ENCODE measurements around the gene COL6A1.
"Not testable (repeated sequence)": the region's sequence is repeated elsewhere in the genome, so short reads cannot be mapped to it uniquely, and the experiment has no call there.

The COL6A1 gene

GRCh38 chr21:45947296-45947695 lies 34.3 kb upstream of the COL6A1 start:
- no peak for DNase-seq (ENCODE audit: low spot score)

- DNase-seq (ENCODE audit: low spot score) = no peak
Observed at GRCh38 chr21:45947716-45948255, 33.8 kb upstream of the COL6A1 start.

GRCh38 chr21:45948576-45949141 lies 32.9 kb upstream of the COL6A1 start:
- DNase-seq (ENCODE audit: low spot score) = no peak

DNA sequence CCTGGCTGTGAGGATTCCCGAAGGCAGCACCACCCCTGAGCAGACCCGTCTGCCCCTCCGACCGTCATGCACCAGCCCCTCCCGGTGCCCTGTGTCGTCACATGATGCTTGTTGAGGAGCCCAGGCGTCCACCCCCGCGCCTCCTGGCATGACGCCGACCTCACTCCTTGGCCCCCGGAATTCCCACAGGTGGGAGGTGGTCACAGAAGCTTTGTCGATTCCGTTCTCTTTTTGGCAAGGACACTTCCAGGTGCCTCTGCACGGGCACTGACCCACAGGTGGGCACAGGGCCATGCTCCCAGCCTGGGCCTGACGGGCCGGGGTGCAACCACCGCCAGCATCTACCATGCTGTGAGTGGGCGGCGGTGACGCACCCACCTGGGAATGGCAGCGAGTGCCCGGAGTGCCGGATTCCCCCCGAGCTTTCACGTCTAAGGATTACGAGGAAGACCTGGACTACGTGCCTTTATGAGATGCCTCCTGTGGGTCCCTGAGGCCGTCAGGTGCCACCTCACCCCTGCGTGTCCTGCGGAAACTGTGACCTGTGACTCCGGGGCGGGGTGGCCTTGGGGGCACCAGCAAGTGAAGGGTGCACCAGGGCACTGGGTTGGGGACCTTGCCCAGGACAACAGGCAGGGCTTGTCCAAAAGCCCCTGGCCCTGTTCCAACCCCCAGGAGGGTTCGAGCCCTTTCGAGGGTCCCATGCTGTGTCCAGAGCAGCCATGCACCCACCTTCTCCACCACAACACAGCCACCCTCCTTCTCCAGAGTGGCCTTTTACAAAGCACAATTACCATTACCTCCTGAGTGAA lies 31.4 kb upstream of the COL6A1 start:
- DNase-seq (ENCODE audit: low spot score) = no peak

GRCh38 chr21:45950740-45951515 lies 30.6 kb upstream of the COL6A1 start:
- DNase-seq (ENCODE audit: low spot score) = no peak

- no peak for DNase-seq (ENCODE audit: low spot score)
Observed at GRCh38 chr21:45951676-45952075, 29.9 kb upstream of the COL6A1 start.

DNA sequence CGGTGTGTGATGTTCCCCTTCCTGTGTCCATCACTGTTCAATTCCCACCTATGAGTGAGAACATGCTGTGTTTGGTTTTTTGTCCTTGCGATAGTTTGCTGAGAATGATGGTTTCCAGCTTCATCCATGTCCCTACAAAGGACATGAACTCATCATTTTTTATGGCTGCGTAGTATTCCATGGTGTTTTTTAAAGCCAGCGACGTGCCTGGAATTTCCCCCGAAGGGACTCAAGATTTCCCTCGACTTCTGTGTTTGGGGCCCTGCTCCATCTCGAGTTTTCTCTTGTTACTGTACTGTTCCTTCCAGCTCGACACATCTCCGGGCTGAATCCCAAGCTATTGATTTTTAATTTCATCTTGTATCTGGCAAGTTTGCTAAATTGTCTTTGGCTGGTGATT lies 29.0 kb upstream of the COL6A1 start:
- DNase-seq (ENCODE audit: low spot score) = not testable (repeated sequence)

DNA sequence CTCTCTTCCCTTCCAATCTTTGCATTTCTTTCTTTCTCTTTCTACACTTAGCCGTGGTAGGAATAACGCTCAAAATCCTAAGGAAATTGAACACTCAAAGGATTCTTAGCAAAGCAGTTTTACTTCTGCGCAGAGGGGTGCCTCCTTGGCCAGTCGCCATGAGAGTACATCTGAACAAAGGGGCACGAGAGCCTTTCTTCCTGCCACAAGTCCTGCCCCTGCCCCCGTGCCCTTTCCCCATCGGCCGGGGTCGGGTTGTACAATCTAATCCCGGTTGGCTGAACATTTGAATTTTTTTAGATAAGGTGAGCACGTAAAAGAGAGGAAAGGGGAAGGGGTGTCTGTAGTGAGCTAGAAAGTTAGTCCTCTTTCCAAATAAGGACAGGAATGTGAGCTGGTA lies 28.6 kb upstream of the COL6A1 start:
- DNase-seq (ENCODE audit: low spot score) = no peak

DNA sequence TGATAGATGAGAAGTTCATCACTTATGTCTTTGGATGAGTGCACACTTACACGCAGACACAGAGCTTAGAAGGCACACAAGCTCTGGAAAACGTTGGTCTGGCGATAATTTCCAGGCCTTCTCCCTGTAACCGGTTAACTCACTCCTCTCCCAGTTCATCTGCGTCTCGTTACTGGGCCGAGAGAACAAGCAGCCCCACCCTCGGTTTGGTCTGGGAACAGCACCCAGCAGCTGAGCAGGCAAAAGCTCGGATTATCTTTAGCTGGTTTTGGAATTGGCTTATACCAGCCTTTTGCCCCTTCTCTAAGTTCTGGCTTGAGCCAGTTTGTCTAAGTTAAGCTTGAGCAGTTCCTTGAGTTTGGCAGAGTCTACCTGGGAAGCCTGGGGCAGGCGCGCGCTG lies 27.3 kb upstream of the COL6A1 start:
- no peak for DNase-seq (ENCODE audit: low spot score)

DNA sequence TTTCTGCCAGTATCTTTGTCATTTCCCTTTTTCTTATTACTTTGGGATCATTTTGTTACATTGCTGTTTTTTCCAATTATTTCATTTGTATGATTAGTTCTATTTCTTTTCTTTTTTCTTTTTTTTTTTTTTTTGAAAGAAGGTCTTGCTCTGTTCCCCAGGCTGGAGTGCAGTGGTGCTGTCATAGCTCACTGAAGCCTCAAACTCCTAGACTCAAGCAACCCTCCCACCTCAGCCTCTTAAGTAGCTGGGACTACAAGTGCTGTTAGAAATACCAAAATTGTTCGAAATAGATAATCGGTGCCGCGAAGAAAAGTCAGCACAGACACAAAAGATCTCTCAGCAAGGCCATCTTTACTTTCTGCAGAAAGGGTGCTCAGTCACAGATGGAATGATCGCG lies 26.6 kb upstream of the COL6A1 start:
- DNase-seq (ENCODE audit: low spot score) = no peak

GRCh38 chr21:45957551-45957950 lies 24.0 kb upstream of the COL6A1 start:
- no peak for DNase-seq (ENCODE audit: low spot score)

GRCh38 chr21:45957981-45958600 lies 23.5 kb upstream of the COL6A1 start:
- no peak for DNase-seq (ENCODE audit: low spot score)

DNA sequence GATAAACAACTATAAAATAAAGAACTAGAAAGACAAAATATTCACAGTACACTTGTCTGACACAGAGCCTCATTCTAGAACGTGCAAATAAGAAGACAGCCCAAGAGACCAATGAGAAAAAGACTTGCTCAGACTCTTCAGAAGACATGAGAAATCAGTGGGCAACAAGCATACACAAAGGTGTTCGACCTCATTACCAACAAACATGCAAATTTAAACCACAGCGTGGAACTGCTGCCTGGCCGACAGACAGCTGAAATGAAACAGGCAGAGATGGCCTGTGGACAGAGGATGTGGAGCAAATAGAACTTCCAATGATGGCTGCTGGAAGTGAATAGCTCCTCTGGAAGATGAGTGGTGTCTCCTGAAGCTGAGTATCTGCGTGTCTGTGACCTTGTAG lies 22.4 kb upstream of the COL6A1 start:
- no peak for DNase-seq (ENCODE audit: low spot score)

DNA sequence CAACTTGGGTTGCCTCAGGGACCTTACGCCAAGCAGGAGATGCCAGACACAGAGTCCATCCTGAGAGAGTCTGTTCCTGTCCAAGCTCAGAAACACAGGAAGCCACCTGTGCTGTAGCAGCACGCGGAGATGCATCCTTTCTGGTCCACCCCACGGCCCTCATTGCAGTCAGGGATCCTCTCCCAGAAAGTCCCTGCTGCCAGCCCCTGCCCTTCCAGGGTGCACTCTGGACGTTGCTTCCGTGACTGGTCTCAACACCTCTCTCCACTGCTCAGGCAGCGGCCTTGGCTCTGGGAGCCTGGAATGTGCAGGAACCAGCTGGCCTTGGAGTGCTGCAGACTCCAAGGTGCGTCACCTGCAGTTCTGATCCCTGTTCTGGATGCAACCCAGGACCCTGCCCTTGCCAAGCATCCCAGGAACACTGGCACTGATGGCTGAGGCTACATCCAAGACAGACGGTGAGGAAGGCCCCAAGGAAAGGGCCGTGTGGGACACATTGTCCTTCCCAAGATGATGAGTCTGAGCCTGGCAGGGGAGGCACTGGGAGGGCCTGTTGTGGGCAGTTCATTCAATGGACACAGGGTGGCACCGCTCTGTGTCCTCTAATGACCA lies 21.7 kb upstream of the COL6A1 start:
- DNase-seq (ENCODE audit: low spot score) = no peak

GRCh38 chr21:45961408-45961807 lies 20.2 kb upstream of the COL6A1 start:
- not testable (repeated sequence) for DNase-seq (ENCODE audit: low spot score)

- no peak for DNase-seq (ENCODE audit: low spot score)
Observed at GRCh38 chr21:45962531-45963231, 18.9 kb upstream of the COL6A1 start.

- no peak for DNase-seq (ENCODE audit: low spot score)
Observed at GRCh38 chr21:45963232-45963570, 18.4 kb upstream of the COL6A1 start.

DNA sequence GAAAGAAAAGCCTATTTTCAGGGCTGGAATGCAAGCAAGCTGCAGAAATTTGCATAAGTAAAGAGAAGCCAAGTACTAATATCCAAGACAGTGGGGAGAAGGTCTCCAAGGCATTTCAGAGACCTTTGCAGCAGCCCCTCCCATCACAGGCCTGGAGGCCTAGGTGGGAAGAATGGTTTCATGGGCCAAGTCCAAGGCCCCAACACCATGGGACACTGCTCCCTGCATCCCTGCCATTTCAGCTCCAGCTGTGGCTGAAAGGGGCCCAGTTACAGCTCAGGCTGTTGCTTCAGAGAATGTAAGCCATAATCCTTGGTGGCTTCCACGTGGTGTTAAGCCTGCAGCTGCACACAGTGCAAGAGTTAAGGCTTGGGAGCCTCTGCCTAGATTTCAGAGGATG lies 16.9 kb upstream of the COL6A1 start:
- DNase-seq (ENCODE audit: low spot score) = no peak

GRCh38 chr21:45965084-45965809 lies 16.3 kb upstream of the COL6A1 start:
- no peak for DNase-seq (ENCODE audit: low spot score)

GRCh38 chr21:45966791-45967394 lies 14.7 kb upstream of the COL6A1 start:
- no peak for DNase-seq (ENCODE audit: low spot score)

All from HuH-7 (cell line).